NCI-H748 treated with DMSO at 0.1 percent for 48 hours (cell line): ENCODE measurements around the gene SNF8.
"Not testable (repeated sequence)": the region's sequence is repeated elsewhere in the genome, so short reads cannot be mapped to it uniquely, and the experiment has no call there.

Experiments used
- DNase-seq: peaks from one replicate; lab custom pipeline; 2025; lab: John Stamatoyannopoulos, UW

SNF8 gene

GRCh38 chr17:48944515-48945260 is at the start of gene SNF8:
TSS of gene SNF8 (minus strand) at chr17:48944842. CDS start at chr17:48944734, 108 bp downstream.
- peak; percentile 73 for DNase-seq

- DNase-seq: peak; percentile 31
These were observed 49.3 kb upstream of the SNF8 start for GRCh38 chr17:48993951-48994350.

GRCh38 chr17:48993305-48993704 is 48.7 kb upstream of the SNF8 start:
- no peak for DNase-seq

GRCh38 chr17:48992444-48992843 is 47.8 kb upstream of the SNF8 start:
- DNase-seq: peak; percentile 70

- no peak for DNase-seq
These were observed 46.3 kb upstream of the SNF8 start for GRCh38 chr17:48990882-48991357.

GRCh38 chr17:48989100-48989499 is 44.5 kb upstream of the SNF8 start:
- no peak for DNase-seq

- no peak for DNase-seq
These were observed 41.0 kb upstream of the SNF8 start for GRCh38 chr17:48985436-48986245.

GRCh38 chr17:48981927-48982539 is 37.4 kb upstream of the SNF8 start:
- DNase-seq: no peak

GRCh38 chr17:48973806-48974205 is 29.2 kb upstream of the SNF8 start:
- DNase-seq: no peak

GRCh38 chr17:48972749-48973097 is 28.1 kb upstream of the SNF8 start:
- DNase-seq: no peak

- DNase-seq: no peak
These were observed 26.4 kb upstream of the SNF8 start for GRCh38 chr17:48970865-48971687.

- no peak for DNase-seq
These were observed 25.6 kb upstream of the SNF8 start for GRCh38 chr17:48970224-48970623.

GRCh38 chr17:48961516-48962233 is 17.0 kb upstream of the SNF8 start:
- no peak for DNase-seq

GRCh38 chr17:48960834-48961515 is 16.3 kb upstream of the SNF8 start:
- no peak for DNase-seq

GRCh38 chr17:48954300-48954755 is 9.7 kb upstream of the SNF8 start:
- DNase-seq: peak; percentile 56

- DNase-seq: no peak
These were observed 8.3 kb upstream of the SNF8 start for GRCh38 chr17:48952904-48953303.

GRCh38 chr17:48951572-48951971 is 6.9 kb upstream of the SNF8 start:
- no peak for DNase-seq

- not testable (repeated sequence) for DNase-seq
These were observed 614 bp upstream of the SNF8 start for GRCh38 chr17:48945261-48945651.

GRCh38 chr17:48933035-48933434 is 11.6 kb downstream of the SNF8 start:
- DNase-seq: no peak

GRCh38 chr17:48930435-48930873 is 14.2 kb downstream of the SNF8 start:
- DNase-seq: no peak

GRCh38 chr17:48929812-48930165 is 14.9 kb downstream of the SNF8 start:
- no peak for DNase-seq
